Neutrophil (primary cell): ENCODE measurements around the gene CTBP1.

Experiments used
- H3K27ac ChIP-seq: fragments of 200-600 bp; sonication (generic); 2 replicates; pipeline ENCODE4 v1.5.1; 2016; ENCODE audit warnings: mild to moderate bottlenecking, moderate library complexity
- H3K27me3 ChIP-seq: fragments of 200-600 bp; sonication (generic); 2 replicates; pipeline ENCODE4 v1.6.0; 2016; ENCODE audit warnings: mild to moderate bottlenecking
- H3K36me3 ChIP-seq: fragments of 200-600 bp; sonication (generic); 2 replicates; pipeline ENCODE4 v1.5.1; 2017
- H3K4me1 ChIP-seq, 2 experiments: fragments of 200-600 bp in 1 of 2; sonication (generic) in 1 of 2; 1 replicate in 1 of 2; 2 replicates in 1 of 2; pipeline versions ENCODE4 v1.5.1 to v1.6.1; 2013 to 2016; ENCODE audit warnings: low read depth in 1 of 2, low read length in 1 of 2, mild to moderate bottlenecking in 1 of 2, moderate library complexity in 1 of 2; ENCODE audit not compliant: control insufficient read depth in 1 of 2, insufficient read depth in 1 of 2
- H3K4me3 ChIP-seq, 2 experiments: fragments of 200-600 bp in 1 of 2; sonication (generic) in 1 of 2; 1 replicate in 1 of 2; 2 replicates in 1 of 2; pipeline ENCODE4 v1.5.1; 2013 to 2016; ENCODE audit warnings: low read depth in 1 of 2, low read length in 1 of 2, mild to moderate bottlenecking in 1 of 2, moderate library complexity in 1 of 2
- H3K9me3 ChIP-seq: fragments of 200-600 bp; sonication (generic); 2 replicates; pipeline ENCODE4 v1.5.1; 2016
- CTCF ChIP-seq: fragments of 200-600 bp; sonication (generic); IDR thresholded peaks from 2 replicates; pipeline ENCODE4 v1.5.1; 2016; ENCODE audit warnings: antibody characterized with exemption

CTBP1 gene

GRCh38 chr4:1246901-1247863 lies 1.7 kb downstream of the CTBP1 start:
- Histone ChIP-seq H3K9me3 (no peaks in the 10 kb centered on the region), H3K36me3 (no peaks in the 10 kb centered on the region), H3K27ac (peak overlapping the region; percentile 96), H3K27me3 (no peaks in the 10 kb centered on the region), H3K4me3 (peak overlapping the region; percentile 81 to 84), H3K4me1 (peaks cover 29 to 42% of the 10 kb centered on the region in 2 experiments)
- no peak for TF ChIP-seq CTCF

- Histone ChIP-seq H3K27me3 (no peaks in the 10 kb centered on the region), H3K36me3 (peaks cover 5% of the 10 kb centered on the region), H3K4me1 (peaks cover 29 to 42% of the 10 kb centered on the region in 2 experiments), H3K27ac (peak overlapping the region; percentile 96), H3K9me3 (no peaks in the 10 kb centered on the region), H3K4me3 (peak overlapping the region; percentile 81 to 84)
- no peak for TF ChIP-seq CTCF
Measured at GRCh38 chr4:1246111-1246881, 2.6 kb downstream of the CTBP1 start.

- peaks cover 29 to 42% of the 10 kb centered on the region in 2 experiments for H3K4me1 ChIP-seq
- peaks cover 12% of the 10 kb centered on the region for H3K36me3 ChIP-seq
- H3K9me3 ChIP-seq = no peaks in the 10 kb centered on the region
- H3K27ac ChIP-seq = no peak overlapping the region
- no peak for TF ChIP-seq CTCF
- H3K27me3 ChIP-seq = no peaks in the 10 kb centered on the region
- H3K4me3 ChIP-seq = no peak overlapping the region
Measured at GRCh38 chr4:1245481-1246051, 3.4 kb downstream of the CTBP1 start.

GRCh38 chr4:1244978-1245471 lies 3.9 kb downstream of the CTBP1 start:
- H3K4me3 ChIP-seq = no peak overlapping the region
- H3K27ac ChIP-seq = no peak overlapping the region
- TF ChIP-seq CTCF = no peak
- no peaks in the 10 kb centered on the region for H3K27me3 ChIP-seq
- H3K9me3 ChIP-seq = no peaks in the 10 kb centered on the region
- peaks cover 15% of the 10 kb centered on the region for H3K36me3 ChIP-seq
- peaks cover 26 to 38% of the 10 kb centered on the region in 2 experiments for H3K4me1 ChIP-seq
